HepG2 (cell line): Measurements from ENCODE around the gene NSD1. TPM values are rescaled to one million over a fixed set of nuclear protein-coding genes. Genes with fewer than 3 reads are reported as not detected.

Experiments
- ATAC-seq: fragments of 200-7000 bp; cut with Tn5 transposase; 3 replicates; pipeline ENCODE4 v1.9.1; 2020; ENCODE audit warnings: mild to moderate bottlenecking, moderate library complexity
- BruUV-seq: library from RNA; stranded (reverse); fragments of 400-500 nt; replicated peaks from 2 replicates; lab custom pipeline; 2021; lab: Mats Ljungman, UMichigan
- CTCF ChIA-PET: fragments of 300-600 bp; formaldehyde crosslinking; extraction: SDS; loops from one replicate; lab custom pipeline; 2021; ENCODE audit warnings: low total read pairs, inconsistent platforms, low intra/inter-chr PET ratio; lab: Yijun Ruan, JAX
- POLR2A ChIA-PET: fragments of 350-600 bp; sonication (Branson Sonifier 250); formaldehyde crosslinking; loops from one replicate; lab custom pipeline; 2020; ENCODE audit warnings: antibody characterized with exemption, inconsistent platforms; lab: Yijun Ruan, JAX
- DNase-seq: peaks from one replicate; pipeline ENCODE4 v3.0.0-alpha.2; 2015; ENCODE audit warnings: low spot score
- FAIRE-seq: peaks from 3 replicates; lab custom pipeline; 2011; peaks lifted over from hg19 to GRCh38; lab: Jason Lieb, UNC
- H2AFZ ChIP-seq: one replicate; pipeline ENCODE4 v1.6.1; 2011; ENCODE audit warnings: low read length, inconsistent platforms
- H3K27ac ChIP-seq: fragments of 300-600 bp; 3 replicates; pipeline ENCODE4 v1.8.0; 2011; ENCODE audit warnings: mixed run types, mild to moderate bottlenecking, mixed read lengths, low read length, inconsistent platforms; ENCODE audit not compliant: insufficient read depth; ENCODE audit errors: extremely low read length
- H3K27me3 ChIP-seq, 2 experiments: fragments of 200-600 bp in 1 of 2; 2 replicates in 1 of 2; 3 replicates in 1 of 2; pipeline versions ENCODE4 v1.6.0 to v1.8.0; 2011; ENCODE audit warnings: low read length in 2 of 2, mild to moderate bottlenecking in 2 of 2, moderate library complexity in 2 of 2, inconsistent platforms in 1 of 2; ENCODE audit not compliant: insufficient read depth in 2 of 2, control insufficient read depth in 1 of 2
- H3K36me3 ChIP-seq, 2 experiments: fragments of 200-600 bp in 1 of 2; replicated peaks in 1 of 2; 2 replicates in 1 of 2; 3 replicates in 1 of 2; pipeline versions ENCODE4 v1.5.1 to v1.8.0; 2011; ENCODE audit warnings: low read length in 2 of 2, inconsistent platforms in 1 of 2; ENCODE audit not compliant: insufficient read depth in 2 of 2, control insufficient read depth in 1 of 2
- H3K4me1 ChIP-seq: 2 replicates; pipeline ENCODE4 v1.5.1; 2012; ENCODE audit warnings: low read length, inconsistent platforms; ENCODE audit not compliant: insufficient read depth
- H3K4me2 ChIP-seq: 2 replicates; pipeline ENCODE4 v1.6.0; 2011; ENCODE audit warnings: low read depth, low read length, inconsistent platforms
- H3K4me3 ChIP-seq, 3 experiments: fragments of 200-600 bp in 1 of 3; sonication (generic), shearing (Covaris generic) in 1 of 3; replicated peaks in 1 of 3; 2 replicates each; pipeline ENCODE4 v1.5.1; 2011 to 2016; ENCODE audit warnings: low read length in 3 of 3, inconsistent platforms in 2 of 3, low read depth in 2 of 3, mild to moderate bottlenecking in 2 of 3, control low read depth in 1 of 3, mixed read lengths in 1 of 3; ENCODE audit not compliant: insufficient read depth in 1 of 3
- H3K79me2 ChIP-seq: one replicate; pipeline ENCODE4 v1.6.1; 2011; ENCODE audit warnings: low read length, inconsistent platforms; ENCODE audit not compliant: insufficient read depth
- H3K9ac ChIP-seq: 2 replicates; pipeline ENCODE4 v1.6.0; 2011; ENCODE audit warnings: mild to moderate bottlenecking, low read depth, low read length, inconsistent platforms; ENCODE audit not compliant: insufficient read depth
- H3K9me3 ChIP-seq: 2 replicates; pipeline ENCODE4 v1.5.1; 2012; ENCODE audit warnings: mild to moderate bottlenecking, low read length
- H4K20me1 ChIP-seq: 2 replicates; pipeline ENCODE4 v1.6.0; 2011; ENCODE audit warnings: inconsistent platforms, mild to moderate bottlenecking, low read length, moderate library complexity; ENCODE audit not compliant: insufficient read depth
- CREB1 ChIP-seq, 2 experiments: fragments of 450-650 bp in 1 of 2; IDR thresholded peaks; 2 replicates each; pipeline ENCODE4 v1.6.1; 2016 to 2017; ENCODE audit warnings: control low read depth in 1 of 2, mild to moderate bottlenecking in 1 of 2, missing compliant biosample characterization in 1 of 2, missing genetic modification characterization in 1 of 2
- CREM ChIP-seq, 2 experiments: sonication (generic) in 1 of 2; formaldehyde crosslinking in 1 of 2; IDR thresholded peaks; 2 replicates each; pipeline versions ENCODE4 v1.4.0 to v1.6.1; 2016 to 2020; ENCODE audit warnings: antibody characterized with exemption in 1 of 2, mild to moderate bottlenecking in 1 of 2, missing genetic modification reagents in 1 of 2
- GLI4 ChIP-seq: sonication (generic); formaldehyde crosslinking; IDR thresholded peaks from 2 replicates; pipeline ENCODE4 v1.5.1; 2020; ENCODE audit warnings: missing genetic modification reagents, mild to moderate bottlenecking, moderate library complexity, borderline replicate concordance
- KAT7 ChIP-seq: IDR thresholded peaks from 2 replicates; pipeline ENCODE4 v1.6.1; 2018; ENCODE audit warnings: borderline replicate concordance, missing compliant biosample characterization
- KMT2B ChIP-seq: IDR thresholded peaks from 2 replicates; pipeline ENCODE4 v1.6.1; 2016; ENCODE audit warnings: missing genetic modification reagents, missing compliant biosample characterization
- NFIC ChIP-seq: IDR thresholded peaks from 2 replicates; pipeline ENCODE4 v1.6.1; 2012; ENCODE audit warnings: mild to moderate bottlenecking, low read length, inconsistent platforms
- PHF20 ChIP-seq: sonication (generic); formaldehyde crosslinking; IDR thresholded peaks from 2 replicates; pipeline ENCODE4 v1.5.0; 2020; ENCODE audit warnings: mild to moderate bottlenecking, missing genetic modification reagents
- RBM39 ChIP-seq: fragments of 200-400 bp; formaldehyde crosslinking; IDR thresholded peaks from one replicate; pipeline ENCODE4 v1.6.1; 2018; ENCODE audit warnings: antibody characterized with exemption, mild to moderate bottlenecking, low read depth, low read length; ENCODE audit not compliant: poor library complexity, severe bottlenecking
- SMYD3 ChIP-seq: sonication (generic); formaldehyde crosslinking; IDR thresholded peaks from 2 replicates; pipeline ENCODE4 v1.8.1; 2023; ENCODE audit warnings: mild to moderate bottlenecking, missing genetic modification reagents
- ZFP82 ChIP-seq: sonication (generic); formaldehyde crosslinking; IDR thresholded peaks from 2 replicates; pipeline ENCODE4 v1.5.1; 2020; ENCODE audit warnings: mild to moderate bottlenecking, missing genetic modification reagents, borderline replicate concordance
- ZKSCAN1 ChIP-seq: fragments of 150-350 bp; IDR thresholded peaks from 2 replicates; pipeline ENCODE4 v1.6.1; 2014; ENCODE audit warnings: low read length
- ZNF569 ChIP-seq: sonication (generic); formaldehyde crosslinking; IDR thresholded peaks from 2 replicates; pipeline ENCODE4 v1.5.0; 2020; ENCODE audit warnings: mild to moderate bottlenecking, missing genetic modification reagents, moderate library complexity, borderline replicate concordance
- WGBS: methylation state at CpG from one replicate; pipeline ENCODE4 v1.1.6; 2017; ENCODE audit warnings: low lambda C conversion rate; 5-methylcytosine and 5-hydroxymethylcytosine counted together
- in situ Hi-C: cut with HindIII; loops from 2 replicates; pipeline ENCODE4 v1.10.0; 2017; ENCODE audit warnings: low pct_unique_long_range_greater_than_20kb; ENCODE audit not compliant: extremely low pct_ligation_motif_present
- intact Hi-C: fragments of 100-400 bp; cut with micrococcal nuclease; formaldehyde crosslinking; loops from one replicate; pipeline ENCODE4 v1.10.0; 2022; ENCODE audit not compliant: unreplicated experiment
- polyA plus RNA-seq, 8 experiments: library from polyadenylated mRNA; depleted of rRNA in 3 of 8; stranded (reverse) in 7 of 8; unstranded in 1 of 8; fragments of >200 nt; fragmentation: Illumina TruSeq in 4 of 8; extraction: Trizol in 4 of 8; gene quantifications; 2 replicates each; pipeline versions ENCODE4 v1.2.1 to v1.2.3, GENCODE V29; 2011 to 2016; ENCODE audit warnings: low read depth in 4 of 8, missing spikeins in 1 of 8, mixed read lengths in 1 of 8; ENCODE audit not compliant: insufficient read depth in 1 of 8
- total RNA-seq, 5 experiments: library from RNA; depleted of rRNA; stranded (reverse); fragments of >200 nt; fragmentation: Illumina TruSeq; extraction: Trizol; gene quantifications; 2 replicates each; pipeline ENCODE4 v1.2.3, GENCODE V29; 2016; ENCODE audit warnings: low read depth in 1 of 5
- TF ChIP-seq, protein P1 (sequence below): sonication (generic); formaldehyde crosslinking; IDR thresholded peaks from 2 replicates; pipeline ENCODE4 v1.5.0; 2020; ENCODE audit warnings: mild to moderate bottlenecking, low read depth, missing genetic modification reagents, borderline replicate concordance
- TF ChIP-seq, protein P2 (sequence below): sonication (generic); formaldehyde crosslinking; IDR thresholded peaks from 2 replicates; pipeline ENCODE4 v1.9.0; 2021; ENCODE audit warnings: missing genetic modification reagents, mild to moderate bottlenecking, borderline replicate concordance
- TF ChIP-seq, protein P3 (sequence below): fragments of 450-650 bp; IDR thresholded peaks from 2 replicates; pipeline ENCODE4 v1.6.1; 2016

The NSD1 gene
- total and polyA plus RNA-seq, 2 of the 13 experiments (the other 11 are each of a cell fraction or from before 2014, with no cell fraction given): 0.01 to 0.09 TPM

DNA sequence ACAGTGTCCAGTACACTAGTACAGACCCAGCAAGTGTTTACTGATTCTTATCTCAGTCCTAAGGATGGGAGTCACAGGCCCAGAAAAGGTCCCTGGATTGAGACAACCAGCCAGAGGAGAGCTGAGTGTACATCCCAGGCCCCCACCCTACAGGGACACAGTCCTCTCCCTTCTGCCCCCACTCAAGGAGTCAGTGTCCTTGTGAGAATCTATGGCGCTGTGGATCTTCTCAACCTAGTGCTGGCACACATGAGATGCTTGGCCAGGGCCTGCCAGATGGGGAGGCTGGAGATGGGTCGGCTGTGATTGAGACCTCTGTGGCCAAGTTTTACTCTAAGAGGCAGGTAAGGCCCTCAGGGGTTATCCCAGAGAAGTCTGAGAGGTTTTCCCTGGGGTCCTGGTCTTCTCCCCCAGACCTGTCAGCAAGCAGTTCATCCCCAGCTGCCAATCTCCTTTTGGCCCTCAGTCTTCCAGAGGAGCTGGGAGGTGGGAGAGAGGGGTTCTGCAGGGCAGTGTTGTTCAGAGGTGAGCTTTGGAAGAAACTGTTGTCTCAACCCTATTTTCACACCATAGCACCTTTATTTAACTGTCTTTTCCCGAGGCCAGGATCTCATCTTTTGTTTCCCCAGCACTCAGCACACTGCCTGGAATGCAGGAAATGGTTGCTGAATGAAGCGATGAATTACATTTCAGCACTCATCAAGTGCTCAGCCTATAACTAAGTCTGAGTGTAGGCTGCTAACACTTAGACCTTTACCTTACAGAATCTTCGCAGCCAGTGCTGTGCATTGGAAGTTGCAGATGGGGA is 3.2 kb upstream of the NSD1 start:
- 61% methylated on average over 3 of the region's 5 CpGs for WGBS

DNA sequence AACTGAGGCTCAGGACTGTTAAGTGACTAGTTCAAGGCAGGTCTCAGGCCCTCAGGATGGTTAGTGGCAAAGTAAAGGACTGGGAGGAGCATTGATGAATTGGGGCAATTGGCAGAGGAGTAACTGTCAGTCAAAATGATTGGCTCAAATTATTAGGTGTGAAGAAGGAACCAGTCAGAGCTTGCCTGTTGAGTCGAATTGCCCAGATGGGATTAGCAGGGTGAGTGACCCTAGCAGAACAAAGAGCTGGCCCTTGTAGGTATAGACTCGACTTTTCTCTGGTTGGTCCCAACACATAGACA is 2.6 kb upstream of the NSD1 start:
- Histone ChIP-seq H3K4me2 (no peak overlapping the region), H3K36me3 (no peaks in the 10 kb centered on the region), H3K27ac (no peak overlapping the region), H3K4me3 (no peak overlapping the region), H3K9me3 (no peaks in the 10 kb centered on the region), H2AFZ (no peak overlapping the region), H3K79me2 (no peaks in the 10 kb centered on the region), H3K4me1 (no peaks in the 10 kb centered on the region), H4K20me1 (no peaks in the 10 kb centered on the region), H3K27me3 (peaks cover 0 to 11% of the 10 kb centered on the region in 2 experiments; a peak in 2 of 5 replicates), H3K9ac (no peak overlapping the region)
- POLR2A ChIA-PET: no interaction called here
- no peak for ATAC-seq
- intact Hi-C loops: no loop called here
- CTCF ChIA-PET: no interaction called here
- no peak for DNase-seq
- BruUV-seq: no TSS peak
- 0% methylated on average over 2 of the region's 2 CpGs for WGBS
- no peak for FAIRE-seq
- in situ Hi-C loops: no loop called here
- TF ChIP-seq CREM (IDR thresholded peaks at IDR 0.05) (no peak), CREM (CRISPR knock-in tag; IDR thresholded peaks at IDR 0.05) (no peak), ZFP82 (CRISPR knock-in tag) (no peak), ZNF569 (no peak), SMYD3 (CRISPR knock-in tag) (no peak), PHF20 (CRISPR knock-in tag) (no peak), NFIC (no peak), KMT2B (CRISPR knock-in tag) (no peak), ZKSCAN1 (no peak), GLI4 (no peak), RBM39 (no peak)
- TF ChIP-seq, protein P1, sequence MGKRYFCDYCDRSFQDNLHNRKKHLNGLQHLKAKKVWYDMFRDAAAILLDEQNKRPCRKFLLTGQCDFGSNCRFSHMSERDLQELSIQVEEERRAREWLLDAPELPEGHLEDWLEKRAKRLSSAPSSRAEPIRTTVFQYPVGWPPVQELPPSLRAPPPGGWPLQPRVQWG (CRISPR knock-in tag): no peak
- TF ChIP-seq, protein P2, sequence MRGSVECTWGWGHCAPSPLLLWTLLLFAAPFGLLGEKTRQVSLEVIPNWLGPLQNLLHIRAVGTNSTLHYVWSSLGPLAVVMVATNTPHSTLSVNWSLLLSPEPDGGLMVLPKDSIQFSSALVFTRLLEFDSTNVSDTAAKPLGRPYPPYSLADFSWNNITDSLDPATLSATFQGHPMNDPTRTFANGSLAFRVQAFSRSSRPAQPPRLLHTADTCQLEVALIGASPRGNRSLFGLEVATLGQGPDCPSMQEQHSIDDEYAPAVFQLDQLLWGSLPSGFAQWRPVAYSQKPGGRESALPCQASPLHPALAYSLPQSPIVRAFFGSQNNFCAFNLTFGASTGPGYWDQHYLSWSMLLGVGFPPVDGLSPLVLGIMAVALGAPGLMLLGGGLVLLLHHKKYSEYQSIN (CRISPR knock-in tag): no peak

More for the DNA sequence above, 3.2 kb upstream of the NSD1 start:
- H3K79me2 ChIP-seq: no peaks in the 10 kb centered on the region
- no peak for ATAC-seq
- intact Hi-C loops (no loop called here), in situ Hi-C loops (no loop called here)
- no TSS peak for BruUV-seq
- no peaks in the 10 kb centered on the region for H3K9me3 ChIP-seq
- CTCF ChIA-PET: no interaction called here
- no peaks in the 10 kb centered on the region for H3K36me3 ChIP-seq
- no peak overlapping the region for H3K4me3 ChIP-seq
- H4K20me1 ChIP-seq: no peaks in the 10 kb centered on the region
- no peak overlapping the region for H3K9ac ChIP-seq
- H3K27ac ChIP-seq: no peak overlapping the region
- H2AFZ ChIP-seq: no peak overlapping the region
- no peak overlapping the region for H3K4me2 ChIP-seq
- H3K27me3 ChIP-seq: peaks cover 0 to 10% of the 10 kb centered on the region in 2 experiments; a peak in 2 of 5 replicates
- no peak for FAIRE-seq
- H3K4me1 ChIP-seq: no peaks in the 10 kb centered on the region
- TF ChIP-seq, protein P3, sequence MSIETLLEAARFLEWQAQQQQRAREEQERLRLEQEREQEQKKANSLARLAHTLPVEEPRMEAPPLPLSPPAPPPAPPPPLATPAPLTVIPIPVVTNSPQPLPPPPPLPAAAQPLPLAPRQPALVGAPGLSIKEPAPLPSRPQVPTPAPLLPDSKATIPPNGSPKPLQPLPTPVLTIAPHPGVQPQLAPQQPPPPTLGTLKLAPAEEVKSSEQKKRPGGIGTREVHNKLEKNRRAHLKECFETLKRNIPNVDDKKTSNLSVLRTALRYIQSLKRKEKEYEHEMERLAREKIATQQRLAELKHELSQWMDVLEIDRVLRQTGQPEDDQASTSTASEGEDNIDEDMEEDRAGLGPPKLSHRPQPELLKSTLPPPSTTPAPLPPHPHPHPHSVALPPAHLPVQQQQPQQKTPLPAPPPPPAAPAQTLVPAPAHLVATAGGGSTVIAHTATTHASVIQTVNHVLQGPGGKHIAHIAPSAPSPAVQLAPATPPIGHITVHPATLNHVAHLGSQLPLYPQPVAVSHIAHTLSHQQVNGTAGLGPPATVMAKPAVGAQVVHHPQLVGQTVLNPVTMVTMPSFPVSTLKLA: no peak
- TF ChIP-seq CREB1 (IDR thresholded peaks at IDR 0.05): no peak
- no peak for TF ChIP-seq CREB1 (CRISPR knock-in tag; IDR thresholded peaks at IDR 0.05)
- no peak for TF ChIP-seq KAT7
- TF ChIP-seq, all 625 proteins: peak for 0
- no peak for DNase-seq
- POLR2A ChIA-PET: no interaction called here
